BJ (cell line): ENCODE data around the gene RP2. TPM values are rescaled to one million over a fixed set of nuclear protein-coding genes. Genes with fewer than 3 reads are reported as not detected.

ENCODE experiments used
- CTCF ChIA-PET: fragments of 350-600 bp; formaldehyde crosslinking; extraction: SDS; loops from one replicate; lab custom pipeline; 2021; ENCODE audit warnings: antibody characterized with exemption, inconsistent platforms; lab: Yijun Ruan, JAX
- POLR2A ChIA-PET: fragments of 300-600 bp; sonication (Branson Sonifier 250); formaldehyde crosslinking; extraction: SDS; loops from one replicate; lab custom pipeline; 2021; ENCODE audit warnings: antibody characterized with exemption; lab: Charles Lee
- DNase-seq: peaks from one replicate; pipeline ENCODE4 v3.0.0-alpha.2; 2011; ENCODE audit warnings: low read depth
- H3K27me3 ChIP-seq: 2 replicates; pipeline ENCODE4 v1.6.0; 2011; ENCODE audit warnings: low read length; ENCODE audit not compliant: control insufficient read depth, insufficient read depth
- H3K36me3 ChIP-seq: 2 replicates; pipeline ENCODE4 v1.5.1; 2011; ENCODE audit warnings: low read length; ENCODE audit not compliant: control insufficient read depth, insufficient read depth
- H3K4me3 ChIP-seq: 2 replicates; pipeline ENCODE4 v1.5.1; 2011; ENCODE audit warnings: low read depth, mild to moderate bottlenecking, control low read depth, low read length
- polyA plus RNA-seq: library from polyadenylated mRNA; depleted of rRNA; stranded (reverse); fragments of >200 nt; gene quantifications from 2 replicates; pipeline ENCODE4 v1.2.3, GENCODE V29; 2011
- TF ChIP-seq, protein P1 (sequence below): IDR thresholded peaks from 2 replicates; pipeline ENCODE4 v1.5.1; 2011; ENCODE audit warnings: low read depth, mild to moderate bottlenecking, control low read depth, inconsistent platforms, low read length, moderate library complexity; ENCODE audit not compliant: insufficient read depth

RP2 gene
- polyA plus RNA-seq, 1 experiment: 7.4 TPM

- ChIA-PET CTCF (interaction anchor here (0.6 to 2.6 kb wide), 21 partner anchors 9 to 189 kb away, joined by 3 to 16 read pairs (median 4); partner anchors contain the start of gene JADE3), POLR2A (no interaction called here)
- DNase-seq: no peak
- Histone ChIP-seq H3K4me3 (peak overlapping the region; percentile 49), H3K36me3 (no peaks in the 10 kb centered on the region), H3K27me3 (no peaks in the 10 kb centered on the region)
- TF ChIP-seq, protein P1, sequence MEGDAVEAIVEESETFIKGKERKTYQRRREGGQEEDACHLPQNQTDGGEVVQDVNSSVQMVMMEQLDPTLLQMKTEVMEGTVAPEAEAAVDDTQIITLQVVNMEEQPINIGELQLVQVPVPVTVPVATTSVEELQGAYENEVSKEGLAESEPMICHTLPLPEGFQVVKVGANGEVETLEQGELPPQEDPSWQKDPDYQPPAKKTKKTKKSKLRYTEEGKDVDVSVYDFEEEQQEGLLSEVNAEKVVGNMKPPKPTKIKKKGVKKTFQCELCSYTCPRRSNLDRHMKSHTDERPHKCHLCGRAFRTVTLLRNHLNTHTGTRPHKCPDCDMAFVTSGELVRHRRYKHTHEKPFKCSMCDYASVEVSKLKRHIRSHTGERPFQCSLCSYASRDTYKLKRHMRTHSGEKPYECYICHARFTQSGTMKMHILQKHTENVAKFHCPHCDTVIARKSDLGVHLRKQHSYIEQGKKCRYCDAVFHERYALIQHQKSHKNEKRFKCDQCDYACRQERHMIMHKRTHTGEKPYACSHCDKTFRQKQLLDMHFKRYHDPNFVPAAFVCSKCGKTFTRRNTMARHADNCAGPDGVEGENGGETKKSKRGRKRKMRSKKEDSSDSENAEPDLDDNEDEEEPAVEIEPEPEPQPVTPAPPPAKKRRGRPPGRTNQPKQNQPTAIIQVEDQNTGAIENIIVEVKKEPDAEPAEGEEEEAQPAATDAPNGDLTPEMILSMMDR: peak; percentile 74
Measured at GRCh38 chrX:46903458-46904242, 66.8 kb downstream of the RP2 start.

- ChIA-PET CTCF (interaction anchor here (1.1 to 2.6 kb wide), 14 partner anchors 8 to 188 kb away, joined by 3 to 16 read pairs (median 4); partner anchors contain the start of gene JADE3), POLR2A (no interaction called here)
- Histone ChIP-seq H3K27me3 (no peaks in the 10 kb centered on the region), H3K36me3 (no peaks in the 10 kb centered on the region), H3K4me3 (no peak overlapping the region)
- TF ChIP-seq, protein P1: no peak
- no peak for DNase-seq
Measured at GRCh38 chrX:46904626-46905025, 67.8 kb downstream of the RP2 start.

DNA sequence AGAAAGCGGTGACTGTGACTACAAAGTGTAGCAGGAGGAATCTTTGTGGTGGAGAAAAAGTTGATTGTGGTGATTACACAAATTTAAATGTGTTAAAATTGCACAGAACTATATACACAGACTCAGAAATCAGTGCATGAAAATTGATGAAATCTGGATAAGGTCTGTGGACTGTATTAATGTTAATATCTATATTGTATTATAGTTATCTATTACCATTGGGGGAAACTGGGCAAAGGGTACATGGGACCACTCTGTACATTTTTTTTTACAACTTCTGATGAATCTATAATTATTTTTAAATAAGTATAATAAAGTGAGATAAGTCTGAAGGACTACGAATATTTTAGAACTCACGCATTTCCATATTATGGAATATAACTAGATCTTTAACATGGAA lies 73.6 kb downstream of the RP2 start:
- DNase-seq: no peak
- TF ChIP-seq, protein P1: no peak
- ChIA-PET CTCF (no interaction called here), POLR2A (no interaction called here)
- Histone ChIP-seq H3K36me3 (no peaks in the 10 kb centered on the region), H3K4me3 (no peak overlapping the region), H3K27me3 (no peaks in the 10 kb centered on the region)

DNA sequence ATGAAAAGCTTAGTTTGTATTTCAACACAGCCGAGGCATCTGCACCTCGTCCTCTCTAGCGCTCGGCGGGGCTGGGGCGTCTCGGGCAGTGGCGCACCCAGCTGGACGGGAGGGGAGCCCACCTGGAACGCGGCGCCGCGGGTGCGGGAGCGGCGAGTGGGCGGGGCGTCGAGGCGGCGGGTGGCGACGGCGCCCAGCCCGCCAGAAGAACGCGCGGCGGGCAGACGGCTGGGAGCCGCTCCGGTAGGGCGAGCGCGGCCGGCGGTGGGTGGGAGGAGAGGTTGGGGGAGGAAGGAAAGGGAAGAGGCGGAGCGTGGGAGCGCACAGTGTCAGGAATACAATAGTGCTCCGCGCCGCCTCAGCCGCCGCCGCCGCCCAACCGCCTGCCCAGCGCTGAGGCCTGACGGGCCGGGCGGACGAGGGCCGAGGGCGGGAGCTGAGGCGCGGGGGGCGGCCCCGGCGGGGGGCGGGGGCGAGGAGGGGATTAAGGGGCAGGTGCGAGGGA lies 75.3 kb downstream of the RP2 start, which contains the start of gene JADE3:
TSS of gene JADE3 (plus strand) at position 324 of the 505 bp plus-strand sequence. CDS start 72,474 bp downstream, outside the sequence.
- DNase-seq: no peak
- ChIA-PET CTCF (interaction anchor here (1.1 to 2.4 kb wide), 3 partner anchors 8 to 115 kb away, joined by 3 to 7 read pairs (median 3); no protein-coding TSS in a partner anchor), POLR2A (no interaction called here)
- Histone ChIP-seq H3K4me3 (peak within 1 kb of the TSS; percentile 68), H3K36me3 (no peaks in the 10 kb centered on the region), H3K27me3 (no peaks in the 10 kb centered on the region)
- TF ChIP-seq, protein P1: no peak

DNA sequence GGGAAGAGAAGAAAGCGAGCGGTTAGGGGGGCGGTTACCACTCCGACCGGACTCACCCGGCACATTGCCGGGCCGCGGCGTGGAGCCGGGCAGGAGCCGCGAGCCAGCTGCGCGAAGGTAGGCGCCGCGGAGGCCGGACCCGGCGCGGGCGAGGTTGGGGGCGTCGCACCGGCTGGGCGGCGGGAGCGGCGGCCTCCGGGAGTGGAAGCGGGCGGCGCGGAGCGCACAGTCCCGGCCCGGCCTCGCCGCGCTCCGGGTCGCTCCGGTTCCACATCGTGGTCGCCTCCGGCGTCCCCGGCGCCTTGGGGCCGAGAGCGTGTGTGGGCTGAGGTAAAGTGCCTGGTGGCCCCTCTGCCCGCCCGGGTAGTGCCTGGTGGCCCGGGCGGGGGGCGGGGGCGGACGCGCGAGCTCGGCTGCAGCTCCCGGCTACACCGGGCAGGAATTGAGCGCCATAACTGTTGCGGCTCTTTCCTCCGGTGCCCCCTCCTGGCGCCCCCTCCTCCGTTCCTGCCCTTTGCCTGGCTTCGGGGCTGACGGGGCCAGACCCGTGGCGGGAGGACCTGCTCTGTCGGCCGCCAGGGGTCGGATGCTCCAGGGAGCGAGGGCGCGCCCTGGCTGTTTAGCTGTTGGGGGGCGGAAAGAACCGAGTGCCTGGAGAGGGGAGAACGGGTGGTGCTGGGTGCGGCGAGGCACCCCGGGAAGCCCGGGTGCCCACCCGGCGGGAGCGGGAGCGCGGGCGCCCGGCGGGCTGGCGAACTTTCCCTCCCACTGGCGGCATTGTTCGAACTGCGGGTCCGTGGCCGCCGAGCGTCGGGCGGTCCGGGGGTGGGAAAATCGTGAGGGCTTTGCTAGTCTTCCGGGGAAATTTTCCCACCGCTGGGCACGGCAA lies 76.0 kb downstream of the RP2 start:
- no peak for DNase-seq
- POLR2A ChIA-PET: no interaction called here

More for the DNA sequence above, 76.0 kb downstream of the RP2 start:
- H3K27me3 ChIP-seq: no peaks in the 10 kb centered on the region
- peak overlapping the region; percentile 68 for H3K4me3 ChIP-seq
- CTCF ChIA-PET: interaction anchor here (0.7 to 2.4 kb wide), 6 partner anchors 9 to 118 kb away, joined by 3 to 9 read pairs (median 6); no protein-coding TSS in a partner anchor
- TF ChIP-seq, protein P1: peak; percentile 63
- H3K36me3 ChIP-seq: no peaks in the 10 kb centered on the region
